ENCODE data around the gene CLK2. TPM values are rescaled to one million over a fixed set of nuclear protein-coding genes. Genes with fewer than 3 reads are reported as not detected.

CLK2 gene
- total and polyA plus RNA-seq, 9 of the 15 experiments (the other 6 are each of a cell fraction or from before 2014, with no cell fraction given): 13.5 to 81.4 (median 39.6) TPM

GRCh38 chr1:155261852-155262673 lies 11.2 kb downstream of the CLK2 start, which contains the start of gene SCAMP3 (continued):
- TF ChIP-seq EGR1 (conservative IDR thresholded peaks at IDR 0.05) (no peak), SRSF7 (optimal IDR thresholded peaks at IDR 0.05; ENCODE audit: low read depth, low read length) (no peak), THAP12 (CRISPR knock-in tag; IDR thresholded peaks at IDR 0.05) (0 out of 2 replicates have a peak, but pooled peaks have one; percentile 9), CHAMP1 (IDR thresholded peaks at IDR 0.05) (no peak), ELK3 (CRISPR knock-in tag; IDR thresholded peaks at IDR 0.05) (peak; percentile 84; the same call in 1 of the 2 replicates), RFX7 (CRISPR knock-in tag; IDR thresholded peaks at IDR 0.05) (peak; percentile 23; the same call in 1 of the 2 replicates), ZNF639 (CRISPR knock-in tag; conservative IDR thresholded peaks at IDR 0.05 in 1 of 2, IDR thresholded peaks at IDR 0.05 in 1 of 2) (no peak; a peak in 1 of 4 replicates), ZFP1 (CRISPR knock-in tag; IDR thresholded peaks at IDR 0.05) (peak; percentile 76), NR3C1 (CRISPR knock-in tag; IDR thresholded peaks at IDR 0.05) (no peak), FOSL1 (tag; conservative IDR thresholded peaks at IDR 0.05) (no peak), TGIF2 (CRISPR knock-in tag; IDR thresholded peaks at IDR 0.05) (peak; percentile 86; the same call in 1 of the 2 replicates), SMC3 (conservative IDR thresholded peaks at IDR 0.05; ENCODE audit: insufficient read depth, low read depth, low read length) (no peak), TRIM24 (IDR thresholded peaks at IDR 0.05) (no peak), MEF2A (IDR thresholded peaks at IDR 0.05; ENCODE audit: control insufficient read depth, low read depth, low read length) (no peak), MTA3 (IDR thresholded peaks at IDR 0.05; ENCODE audit: borderline replicate concordance) (peak; percentile 86; the same call in 1 of the 2 replicates), POLR2AphosphoS5 (IDR thresholded peaks at IDR 0.05; ENCODE audit: control insufficient read depth, insufficient read depth, low read depth, low read length) (0 out of 2 replicates have a peak, but pooled peaks have one; percentile 51)
